HepG2 (cell line): ENCODE measurements around the gene PAQR5. TPM values are rescaled to one million over a fixed set of nuclear protein-coding genes. Genes with fewer than 3 reads are reported as not detected.

Source experiments
- ARNT2 ChIP-seq: sonication (generic); formaldehyde crosslinking; IDR thresholded peaks from 2 replicates; pipeline ENCODE4 v1.8.0; 2022; ENCODE audit warnings: mild to moderate bottlenecking, low read depth, missing genetic modification reagents, moderate library complexity
- BCL3 ChIP-seq: sonication (generic); formaldehyde crosslinking; IDR thresholded peaks from 2 replicates; pipeline ENCODE4 v1.5.1; 2020; ENCODE audit warnings: mild to moderate bottlenecking, missing genetic modification reagents, moderate library complexity
- CC2D1A ChIP-seq: sonication (generic); formaldehyde crosslinking; IDR thresholded peaks from 2 replicates; pipeline ENCODE4 v1.8.1; 2023; ENCODE audit warnings: mild to moderate bottlenecking, missing genetic modification reagents
- ISL2 ChIP-seq: sonication (generic); formaldehyde crosslinking; IDR thresholded peaks from 2 replicates; pipeline ENCODE4 v1.5.0; 2020; ENCODE audit warnings: missing genetic modification reagents
- PHF8 ChIP-seq: sonication (generic); formaldehyde crosslinking; IDR thresholded peaks from 2 replicates; pipeline ENCODE4 v1.5.0; 2020; ENCODE audit warnings: missing genetic modification reagents
- PRDM10 ChIP-seq: sonication (generic); formaldehyde crosslinking; IDR thresholded peaks from 2 replicates; pipeline ENCODE4 v1.4.0; 2020; ENCODE audit warnings: low read depth, missing genetic modification reagents
- SIX4 ChIP-seq: sonication (generic); formaldehyde crosslinking; IDR thresholded peaks from 2 replicates; pipeline ENCODE4 v1.4.0; 2020; ENCODE audit warnings: missing genetic modification reagents
- SMYD3 ChIP-seq: sonication (generic); formaldehyde crosslinking; IDR thresholded peaks from 2 replicates; pipeline ENCODE4 v1.8.1; 2023; ENCODE audit warnings: mild to moderate bottlenecking, missing genetic modification reagents
- SP2 ChIP-seq: sonication (generic); formaldehyde crosslinking; IDR thresholded peaks from 2 replicates; pipeline ENCODE4 v1.5.1; 2020; ENCODE audit warnings: mild to moderate bottlenecking, missing genetic modification reagents
- ZBTB43 ChIP-seq: sonication (generic); formaldehyde crosslinking; conservative IDR thresholded peaks from 2 replicates; pipeline ENCODE4 v1.4.0; 2020; ENCODE audit warnings: missing genetic modification reagents
- ZNF281 ChIP-seq: sonication (generic); formaldehyde crosslinking; IDR thresholded peaks from 2 replicates; pipeline ENCODE4 v1.4.0; 2020; ENCODE audit warnings: missing genetic modification reagents, borderline replicate concordance
- ZNF34 ChIP-seq: sonication (generic); formaldehyde crosslinking; IDR thresholded peaks from 2 replicates; pipeline ENCODE4 v1.4.0; 2020; ENCODE audit warnings: mild to moderate bottlenecking, missing genetic modification reagents, borderline replicate concordance
- ZNF512 ChIP-seq: sonication (generic); formaldehyde crosslinking; IDR thresholded peaks from 2 replicates; pipeline ENCODE4 v1.4.0; 2020; ENCODE audit warnings: mild to moderate bottlenecking, missing genetic modification reagents
- ZNF678 ChIP-seq: sonication (generic); formaldehyde crosslinking; IDR thresholded peaks from 2 replicates; pipeline ENCODE4 v1.4.0; 2020; ENCODE audit warnings: mild to moderate bottlenecking, missing genetic modification reagents
- ZSCAN12 ChIP-seq: sonication (generic); formaldehyde crosslinking; IDR thresholded peaks from 2 replicates; pipeline ENCODE4 v1.9.0; 2021; ENCODE audit warnings: mild to moderate bottlenecking, missing genetic modification reagents
- polyA plus RNA-seq, 8 experiments: library from polyadenylated mRNA; depleted of rRNA in 3 of 8; stranded (reverse) in 7 of 8; unstranded in 1 of 8; fragments of >200 nt; fragmentation: Illumina TruSeq in 4 of 8; extraction: Trizol in 4 of 8; gene quantifications; 2 replicates each; pipeline versions ENCODE4 v1.2.1 to v1.2.3, GENCODE V29; 2011 to 2016; ENCODE audit warnings: low read depth in 4 of 8, missing spikeins in 1 of 8, mixed read lengths in 1 of 8; ENCODE audit not compliant: insufficient read depth in 1 of 8
- total RNA-seq, 5 experiments: library from RNA; depleted of rRNA; stranded (reverse); fragments of >200 nt; fragmentation: Illumina TruSeq; extraction: Trizol; gene quantifications; 2 replicates each; pipeline ENCODE4 v1.2.3, GENCODE V29; 2016; ENCODE audit warnings: low read depth in 1 of 5

The PAQR5 gene
- total and polyA plus RNA-seq, 2 of the 13 experiments (the other 11 are each of a cell fraction or from before 2014, with no cell fraction given), result 0.53 to 1.3 TPM

- TF ChIP-seq ARNT2 (CRISPR knock-in tag) (peak; percentile 95), BCL3 (CRISPR knock-in tag) (0 out of 2 replicates have a peak, but pooled peaks have one; percentile 49), ISL2 (CRISPR knock-in tag) (no peak; the same call in 1 of the 2 replicates), PRDM10 (no peak), ZSCAN12 (CRISPR knock-in tag) (no peak), ZNF281 (CRISPR knock-in tag) (no peak; the same call in 1 of the 2 replicates), ZNF678 (CRISPR knock-in tag) (no peak), SIX4 (CRISPR knock-in tag) (no peak), PHF8 (CRISPR knock-in tag) (peak; percentile 95), ZNF34 (CRISPR knock-in tag) (no peak), ZBTB43 (no peak), SMYD3 (peak; percentile 91), CC2D1A (CRISPR knock-in tag) (peak; percentile 66; the same call in 1 of the 2 replicates), SP2 (CRISPR knock-in tag) (peak; percentile 88), ZNF512 (CRISPR knock-in tag) (no peak)
These were observed 154.2 kb downstream of the PAQR5 start, which contains the start of gene RPLP1 (continued) for GRCh38 chr15:69452692-69453521.
